ENCODE measurements around the gene FOXQ1.

The FOXQ1 gene

DNA sequence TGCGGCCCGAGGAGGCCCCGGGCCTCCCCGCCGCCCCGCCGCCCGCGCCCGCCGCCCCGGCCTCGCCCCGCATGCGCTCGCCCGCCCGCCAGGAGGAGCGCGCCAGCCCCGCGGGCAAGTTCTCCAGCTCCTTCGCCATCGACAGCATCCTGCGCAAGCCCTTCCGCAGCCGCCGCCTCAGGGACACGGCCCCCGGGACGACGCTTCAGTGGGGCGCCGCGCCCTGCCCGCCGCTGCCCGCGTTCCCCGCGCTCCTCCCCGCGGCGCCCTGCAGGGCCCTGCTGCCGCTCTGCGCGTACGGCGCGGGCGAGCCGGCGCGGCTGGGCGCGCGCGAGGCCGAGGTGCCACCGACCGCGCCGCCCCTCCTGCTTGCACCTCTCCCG is 1.5 kb downstream of the FOXQ1 start:
- Histone ChIP-seq H2AFZ (ENCODE audit: low read depth, low read length) (no peak overlapping the region), H3K27ac (ENCODE audit: low read length) (no peak overlapping the region), H3K9me3 (ENCODE audit: insufficient read depth, low read length) (no peaks in the 10 kb centered on the region), H3K4me1 (ENCODE audit: low read length) (no peaks in the 10 kb centered on the region), H3K4me2 (ENCODE audit: low read length) (no peak overlapping the region), H4K20me1 (ENCODE audit: insufficient read depth, low read length) (no peaks in the 10 kb centered on the region), H3K27me3 (ENCODE audit: low read depth, low read length) (no peaks in the 10 kb centered on the region), H3K36me3 (replicated peaks; ENCODE audit: low read depth, low read length) (no peaks in the 10 kb centered on the region), H3K79me2 (ENCODE audit: low read length) (no peaks in the 10 kb centered on the region), H3K4me3 (ENCODE audit: low read length) (no peak overlapping the region), H3K9ac (ENCODE audit: low read length) (no peak overlapping the region)
- TF ChIP-seq, protein P1, sequence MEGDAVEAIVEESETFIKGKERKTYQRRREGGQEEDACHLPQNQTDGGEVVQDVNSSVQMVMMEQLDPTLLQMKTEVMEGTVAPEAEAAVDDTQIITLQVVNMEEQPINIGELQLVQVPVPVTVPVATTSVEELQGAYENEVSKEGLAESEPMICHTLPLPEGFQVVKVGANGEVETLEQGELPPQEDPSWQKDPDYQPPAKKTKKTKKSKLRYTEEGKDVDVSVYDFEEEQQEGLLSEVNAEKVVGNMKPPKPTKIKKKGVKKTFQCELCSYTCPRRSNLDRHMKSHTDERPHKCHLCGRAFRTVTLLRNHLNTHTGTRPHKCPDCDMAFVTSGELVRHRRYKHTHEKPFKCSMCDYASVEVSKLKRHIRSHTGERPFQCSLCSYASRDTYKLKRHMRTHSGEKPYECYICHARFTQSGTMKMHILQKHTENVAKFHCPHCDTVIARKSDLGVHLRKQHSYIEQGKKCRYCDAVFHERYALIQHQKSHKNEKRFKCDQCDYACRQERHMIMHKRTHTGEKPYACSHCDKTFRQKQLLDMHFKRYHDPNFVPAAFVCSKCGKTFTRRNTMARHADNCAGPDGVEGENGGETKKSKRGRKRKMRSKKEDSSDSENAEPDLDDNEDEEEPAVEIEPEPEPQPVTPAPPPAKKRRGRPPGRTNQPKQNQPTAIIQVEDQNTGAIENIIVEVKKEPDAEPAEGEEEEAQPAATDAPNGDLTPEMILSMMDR (IDR thresholded peaks at IDR 0.05; ENCODE audit: low read depth, low read length) = no peak
- no peak for TF ChIP-seq EZH2phosphoT487 (IDR thresholded peaks at IDR 0.05; ENCODE audit: low read depth)

- no peaks in the 10 kb centered on the region for H3K36me3 ChIP-seq (replicated peaks; ENCODE audit: low read depth, low read length)
- no peak overlapping the region for H2AFZ ChIP-seq (ENCODE audit: low read depth, low read length)
- H3K4me3 ChIP-seq (ENCODE audit: low read length) = no peak overlapping the region
- no peaks in the 10 kb centered on the region for H3K4me1 ChIP-seq (ENCODE audit: low read length)
- H3K27ac ChIP-seq (ENCODE audit: low read length) = no peak overlapping the region
- no peak overlapping the region for H3K4me2 ChIP-seq (ENCODE audit: low read length)
- H3K27me3 ChIP-seq (ENCODE audit: low read depth, low read length) = no peaks in the 10 kb centered on the region
- no peaks in the 10 kb centered on the region for H3K79me2 ChIP-seq (ENCODE audit: low read length)
- no peaks in the 10 kb centered on the region for H3K9me3 ChIP-seq (ENCODE audit: insufficient read depth, low read length)
- H3K9ac ChIP-seq (ENCODE audit: low read length) = no peak overlapping the region
- TF ChIP-seq EZH2phosphoT487 (IDR thresholded peaks at IDR 0.05; ENCODE audit: low read depth) = no peak
- TF ChIP-seq, protein P1 (IDR thresholded peaks at IDR 0.05; ENCODE audit: low read depth, low read length) = no peak
- no peaks in the 10 kb centered on the region for H4K20me1 ChIP-seq (ENCODE audit: insufficient read depth, low read length)
These were observed 2.0 kb downstream of the FOXQ1 start for GRCh38 chr6:1313767-1314503.

DNA sequence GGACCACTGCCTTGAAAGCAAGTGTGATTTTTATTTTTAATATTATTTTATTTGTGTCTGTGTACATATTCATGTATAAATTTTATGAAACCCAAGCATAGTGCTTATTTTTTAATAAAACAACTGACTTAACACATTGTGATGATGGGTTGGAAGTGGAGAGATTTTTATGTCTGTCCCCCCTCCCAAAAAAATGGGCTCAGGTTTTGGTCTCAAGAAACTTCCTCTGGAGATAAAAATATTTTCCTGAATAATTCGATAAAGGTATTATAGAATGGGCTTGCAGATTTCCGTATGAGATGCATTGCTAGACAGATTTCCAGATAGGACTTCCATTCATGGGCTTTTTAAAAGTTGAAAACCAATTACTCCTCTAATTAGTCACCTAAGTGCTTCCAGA is 2.7 kb downstream of the FOXQ1 start:
- H3K4me3 ChIP-seq (ENCODE audit: low read length) = no peak overlapping the region
- H3K79me2 ChIP-seq (ENCODE audit: low read length) = no peaks in the 10 kb centered on the region
- TF ChIP-seq, protein P1 (IDR thresholded peaks at IDR 0.05; ENCODE audit: low read depth, low read length) = no peak
- no peak for TF ChIP-seq EZH2phosphoT487 (IDR thresholded peaks at IDR 0.05; ENCODE audit: low read depth)
- H3K36me3 ChIP-seq (replicated peaks; ENCODE audit: low read depth, low read length) = no peaks in the 10 kb centered on the region
- H3K9ac ChIP-seq (ENCODE audit: low read length) = no peak overlapping the region
- H2AFZ ChIP-seq (ENCODE audit: low read depth, low read length) = no peak overlapping the region
- no peaks in the 10 kb centered on the region for H3K27me3 ChIP-seq (ENCODE audit: low read depth, low read length)
- no peaks in the 10 kb centered on the region for H3K9me3 ChIP-seq (ENCODE audit: insufficient read depth, low read length)
- H3K4me2 ChIP-seq (ENCODE audit: low read length) = no peak overlapping the region
- H3K4me1 ChIP-seq (ENCODE audit: low read length) = no peaks in the 10 kb centered on the region
- H4K20me1 ChIP-seq (ENCODE audit: insufficient read depth, low read length) = no peaks in the 10 kb centered on the region
- H3K27ac ChIP-seq (ENCODE audit: low read length) = no peak overlapping the region

DNA sequence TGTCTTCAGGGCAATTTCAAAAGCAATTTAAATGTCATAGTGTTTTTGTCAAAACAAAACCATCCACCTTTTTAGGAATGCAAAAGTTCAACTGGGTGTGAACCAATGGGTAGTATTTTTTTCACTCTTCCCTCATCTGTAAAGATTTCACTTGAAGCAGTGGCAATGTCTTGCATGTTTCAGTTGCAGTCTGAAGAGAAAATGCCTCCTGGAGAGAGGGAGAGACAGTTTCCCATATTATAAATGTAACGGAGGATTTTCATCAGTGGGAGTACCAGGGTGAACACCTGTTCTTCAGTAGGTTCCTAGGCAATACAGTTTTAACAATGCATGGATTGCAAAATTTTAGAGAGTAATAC is 3.3 kb downstream of the FOXQ1 start:
- Histone ChIP-seq H3K4me2 (ENCODE audit: low read length) (no peak overlapping the region), H3K4me1 (ENCODE audit: low read length) (no peaks in the 10 kb centered on the region), H3K36me3 (replicated peaks; ENCODE audit: low read depth, low read length) (no peaks in the 10 kb centered on the region), H3K79me2 (ENCODE audit: low read length) (no peaks in the 10 kb centered on the region), H3K9ac (ENCODE audit: low read length) (no peak overlapping the region), H2AFZ (ENCODE audit: low read depth, low read length) (no peak overlapping the region), H3K4me3 (ENCODE audit: low read length) (no peak overlapping the region), H3K9me3 (ENCODE audit: insufficient read depth, low read length) (no peaks in the 10 kb centered on the region), H3K27ac (ENCODE audit: low read length) (no peak overlapping the region), H3K27me3 (ENCODE audit: low read depth, low read length) (no peaks in the 10 kb centered on the region), H4K20me1 (ENCODE audit: insufficient read depth, low read length) (no peaks in the 10 kb centered on the region)
- no peak for TF ChIP-seq EZH2phosphoT487 (IDR thresholded peaks at IDR 0.05; ENCODE audit: low read depth)
- TF ChIP-seq, protein P1 (IDR thresholded peaks at IDR 0.05; ENCODE audit: low read depth, low read length) = no peak
